Osteoblast (primary cell): ENCODE results near the gene CTPS2. TPM values are rescaled to one million over a fixed set of nuclear protein-coding genes. Genes with fewer than 3 reads are reported as not detected.
"Not testable (repeated sequence)": the region's sequence is repeated elsewhere in the genome, so short reads cannot be mapped to it uniquely, and the experiment has no call there.

Experiments
- DNase-seq: peaks from one replicate; pipeline ENCODE4 v3.0.0; 2011; ENCODE audit warnings: low spot score, mixed read lengths; ENCODE audit not compliant: insufficient read length; ENCODE audit errors: missing footprints
- H2AFZ ChIP-seq: 2 replicates; pipeline ENCODE4 v1.6.0; 2011; ENCODE audit warnings: mild to moderate bottlenecking, low read length
- H3K27ac ChIP-seq: 2 replicates; pipeline ENCODE4 v1.5.1; 2011; ENCODE audit warnings: mild to moderate bottlenecking, low read depth, low read length, moderate library complexity
- H3K27me3 ChIP-seq: 2 replicates; pipeline ENCODE4 v1.6.0; 2012; ENCODE audit warnings: mild to moderate bottlenecking, control low read depth, inconsistent platforms, low read length, moderate library complexity; ENCODE audit not compliant: insufficient read depth
- H3K36me3 ChIP-seq: 2 replicates; pipeline ENCODE4 v1.5.1; 2011; ENCODE audit warnings: mild to moderate bottlenecking, low read length, control low read depth, moderate library complexity; ENCODE audit not compliant: insufficient read depth
- H3K4me1 ChIP-seq: 2 replicates; pipeline ENCODE4 v1.5.1; 2011; ENCODE audit warnings: mild to moderate bottlenecking, low read length, control low read depth, moderate library complexity; ENCODE audit not compliant: insufficient read depth
- H3K4me2 ChIP-seq: 2 replicates; pipeline ENCODE4 v1.6.0; 2011; ENCODE audit warnings: mild to moderate bottlenecking, low read length; ENCODE audit not compliant: insufficient read depth
- H3K4me3 ChIP-seq: fragments of 200-600 bp; sonication (generic); 3 replicates; pipeline ENCODE4 v1.5.1; 2012; ENCODE audit warnings: mild to moderate bottlenecking, low read length, inconsistent platforms; ENCODE audit not compliant: insufficient read depth
- H3K79me2 ChIP-seq: 2 replicates; pipeline ENCODE4 v1.6.0; 2012; ENCODE audit warnings: mild to moderate bottlenecking, low read length, control low read depth, inconsistent platforms; ENCODE audit not compliant: insufficient read depth
- H3K9me3 ChIP-seq: 2 replicates; pipeline ENCODE4 v1.5.1; 2011; ENCODE audit warnings: low read depth, low read length, control low read depth
- H4K20me1 ChIP-seq: 2 replicates; pipeline ENCODE4 v1.6.0; 2012; ENCODE audit warnings: mild to moderate bottlenecking, low read length, control low read depth; ENCODE audit not compliant: insufficient read depth
- total RNA-seq: library from RNA; depleted of rRNA; stranded (reverse); fragments of >200 nt; gene quantifications from 2 replicates; pipeline ENCODE4 v1.2.3, GENCODE V29; 2012
- TF ChIP-seq, protein P1 (sequence below): IDR thresholded peaks from 2 replicates; pipeline ENCODE4 v1.5.1; 2011; ENCODE audit warnings: mild to moderate bottlenecking, low read depth, low read length, moderate library complexity; ENCODE audit errors: extremely low read depth

Gene CTPS2
- total RNA-seq, 1 donor = 8.0 TPM

DNA sequence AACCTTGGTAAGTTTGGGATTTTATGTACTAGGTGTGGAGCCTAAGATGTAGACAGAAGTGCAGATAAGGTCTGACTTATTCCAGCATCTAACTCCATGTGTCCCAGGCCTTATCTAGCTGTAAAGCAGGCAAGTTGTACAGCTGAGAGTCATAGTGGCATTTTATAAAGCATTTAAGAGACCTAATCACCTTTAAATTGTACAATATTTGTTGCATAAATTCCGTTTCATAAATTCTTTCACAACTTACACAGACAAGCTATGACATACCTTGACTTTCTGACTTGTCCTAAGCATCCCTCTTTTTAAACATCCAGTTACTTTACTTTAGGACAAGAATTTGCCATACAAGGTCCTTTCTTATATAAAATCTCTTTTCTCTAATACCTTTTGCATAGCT lies 18.0 kb upstream of the CTPS2 start:
- H2AFZ ChIP-seq = no peak overlapping the region
- no peak overlapping the region for H3K4me3 ChIP-seq
- no peak for DNase-seq
- H3K4me1 ChIP-seq = no peaks in the 10 kb centered on the region
- H3K79me2 ChIP-seq = peaks cover 57% of the 10 kb centered on the region
- H3K9me3 ChIP-seq = no peaks in the 10 kb centered on the region
- H3K4me2 ChIP-seq = no peak overlapping the region
- H3K27ac ChIP-seq = no peak overlapping the region
- peaks cover 6% of the 10 kb centered on the region for H3K36me3 ChIP-seq
- TF ChIP-seq, protein P1, sequence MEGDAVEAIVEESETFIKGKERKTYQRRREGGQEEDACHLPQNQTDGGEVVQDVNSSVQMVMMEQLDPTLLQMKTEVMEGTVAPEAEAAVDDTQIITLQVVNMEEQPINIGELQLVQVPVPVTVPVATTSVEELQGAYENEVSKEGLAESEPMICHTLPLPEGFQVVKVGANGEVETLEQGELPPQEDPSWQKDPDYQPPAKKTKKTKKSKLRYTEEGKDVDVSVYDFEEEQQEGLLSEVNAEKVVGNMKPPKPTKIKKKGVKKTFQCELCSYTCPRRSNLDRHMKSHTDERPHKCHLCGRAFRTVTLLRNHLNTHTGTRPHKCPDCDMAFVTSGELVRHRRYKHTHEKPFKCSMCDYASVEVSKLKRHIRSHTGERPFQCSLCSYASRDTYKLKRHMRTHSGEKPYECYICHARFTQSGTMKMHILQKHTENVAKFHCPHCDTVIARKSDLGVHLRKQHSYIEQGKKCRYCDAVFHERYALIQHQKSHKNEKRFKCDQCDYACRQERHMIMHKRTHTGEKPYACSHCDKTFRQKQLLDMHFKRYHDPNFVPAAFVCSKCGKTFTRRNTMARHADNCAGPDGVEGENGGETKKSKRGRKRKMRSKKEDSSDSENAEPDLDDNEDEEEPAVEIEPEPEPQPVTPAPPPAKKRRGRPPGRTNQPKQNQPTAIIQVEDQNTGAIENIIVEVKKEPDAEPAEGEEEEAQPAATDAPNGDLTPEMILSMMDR = no peak
- H4K20me1 ChIP-seq = peaks cover 20% of the 10 kb centered on the region
- H3K27me3 ChIP-seq = no peaks in the 10 kb centered on the region

DNA sequence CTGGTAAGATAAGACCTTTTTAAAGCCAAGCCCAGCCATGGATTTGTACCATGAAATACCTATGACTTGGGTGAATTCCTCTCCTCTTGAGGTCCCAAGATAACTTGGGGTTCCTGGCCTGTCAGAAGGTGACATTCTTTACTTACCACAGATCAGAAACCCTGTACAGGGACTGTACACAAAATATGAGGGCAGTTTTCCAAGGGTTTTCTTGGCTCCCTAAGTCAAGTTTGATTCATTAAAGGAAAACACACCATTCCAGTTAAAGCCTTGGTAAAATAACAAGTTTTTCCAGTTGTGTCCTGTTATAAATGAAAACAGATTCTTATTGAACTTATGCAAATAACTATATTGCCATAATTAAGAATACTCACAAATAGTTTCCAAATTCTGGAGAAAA lies 15.2 kb upstream of the CTPS2 start:
- TF ChIP-seq, protein P1 = no peak
- DNase-seq = no peak
- no peaks in the 10 kb centered on the region for H3K36me3 ChIP-seq
- H3K27me3 ChIP-seq = no peaks in the 10 kb centered on the region
- no peak overlapping the region for H3K4me2 ChIP-seq
- H3K79me2 ChIP-seq = peaks cover 77% of the 10 kb centered on the region
- H4K20me1 ChIP-seq = peaks cover 44% of the 10 kb centered on the region
- no peaks in the 10 kb centered on the region for H3K4me1 ChIP-seq
- H2AFZ ChIP-seq = no peak overlapping the region
- H3K4me3 ChIP-seq = no peak overlapping the region
- no peaks in the 10 kb centered on the region for H3K9me3 ChIP-seq
- no peak overlapping the region for H3K27ac ChIP-seq

DNA sequence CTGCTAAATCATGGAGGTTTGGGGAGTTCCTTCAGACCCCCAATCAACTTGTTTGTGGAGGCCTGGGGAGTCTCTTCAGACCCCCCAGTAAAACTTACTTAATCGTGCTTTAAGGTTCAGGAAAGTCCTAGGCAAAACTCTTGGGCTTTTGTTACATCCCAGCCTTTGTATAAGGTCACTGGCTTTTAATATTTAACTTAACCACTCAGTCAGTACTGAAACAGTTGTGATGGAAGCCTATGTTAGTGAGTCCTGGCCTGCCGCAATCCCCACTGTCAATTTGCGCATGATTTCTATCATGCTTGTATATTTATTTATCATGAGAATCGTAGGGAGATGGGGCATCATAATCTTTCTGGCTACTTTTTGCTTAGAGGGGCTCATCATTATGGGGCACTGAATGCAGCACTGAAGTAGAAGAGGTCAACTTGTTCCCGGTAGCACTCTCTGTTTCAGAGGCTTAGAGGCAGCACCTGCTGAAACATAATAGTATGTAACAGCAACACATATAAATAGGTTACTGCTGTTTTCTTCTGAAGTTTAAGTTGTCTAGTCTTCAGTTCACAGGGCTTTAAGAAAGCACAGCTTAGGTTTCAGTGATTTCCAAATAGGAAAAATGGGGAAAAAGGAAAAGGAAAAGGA lies 14.0 kb upstream of the CTPS2 start:
- not testable (repeated sequence) for H3K27ac ChIP-seq, H3K27me3 ChIP-seq, H3K36me3 ChIP-seq, H3K9me3 ChIP-seq, DNase-seq, H3K4me3 ChIP-seq, H3K4me1 ChIP-seq, H3K4me2 ChIP-seq, H2AFZ ChIP-seq
- peaks cover 44% of the 10 kb centered on the region for H4K20me1 ChIP-seq
- H3K79me2 ChIP-seq = peaks cover 82% of the 10 kb centered on the region

DNA sequence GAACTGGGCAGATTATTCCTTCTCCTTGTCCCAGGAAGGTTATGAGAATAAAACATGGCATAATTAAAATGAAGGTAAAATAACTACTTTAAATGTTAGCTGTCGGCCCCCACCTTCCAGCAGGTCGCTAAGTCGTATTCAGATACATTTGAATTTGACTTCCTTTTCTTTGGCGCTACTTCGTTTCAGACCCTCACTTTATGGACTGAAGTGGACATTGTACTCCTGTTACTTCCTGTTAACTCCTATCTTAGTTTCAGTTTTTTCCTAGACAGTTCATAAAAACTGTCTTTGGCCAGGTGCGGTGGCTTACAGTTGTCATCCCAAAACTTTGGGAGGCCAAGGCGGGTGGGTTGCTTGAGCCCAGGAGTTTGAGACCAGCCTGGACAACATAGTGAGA lies 12.6 kb upstream of the CTPS2 start:
- H3K27ac ChIP-seq = no peak overlapping the region
- H3K79me2 ChIP-seq = peaks cover 86% of the 10 kb centered on the region
- no peak overlapping the region for H3K4me2 ChIP-seq
- DNase-seq = no peak
- H2AFZ ChIP-seq = no peak overlapping the region
- H3K36me3 ChIP-seq = no peaks in the 10 kb centered on the region
- no peak overlapping the region for H3K4me3 ChIP-seq
- peaks cover 52% of the 10 kb centered on the region for H4K20me1 ChIP-seq
- H3K27me3 ChIP-seq = no peaks in the 10 kb centered on the region
- no peaks in the 10 kb centered on the region for H3K9me3 ChIP-seq
- TF ChIP-seq, protein P1 = no peak
- peaks cover 6% of the 10 kb centered on the region for H3K4me1 ChIP-seq
